Omental fat pad (tissue), 4 donors: ENCODE data around the gene CLSTN2. TPM values are rescaled to one million over a fixed set of nuclear protein-coding genes. Genes with fewer than 3 reads are reported as not detected.

ENCODE experiments used
- ATAC-seq: fragments of 150-250 bp; one replicate; pipeline ENCODE4 v1.9.1; 2016; ENCODE audit warnings: mild to moderate bottlenecking, moderate library complexity; ENCODE audit not compliant: low FRiP score
- DNase-seq: peaks from one replicate; pipeline ENCODE4 v3.0.0-alpha.2; 2019; ENCODE audit warnings: low spot score
- total RNA-seq, 4 donors: library from RNA; depleted of rRNA; stranded (reverse); fragments of >200 nt; gene quantifications; one replicate each; pipeline ENCODE4 v1.1.0, GENCODE V29; 2016
- TF ChIP-seq, protein P1 (sequence below), 3 donors: fragments of 450-650 bp; IDR thresholded peaks; one replicate each; pipeline ENCODE4 v1.5.1; 2016 to 2017; ENCODE audit warnings: antibody characterized with exemption in 3 of 3, mild to moderate bottlenecking in 3 of 3, moderate library complexity in 2 of 3

The CLSTN2 gene
- total RNA-seq, 4 donors from 2014 or later = 20.0 to 40.5 (median 37.8) TPM

DNA sequence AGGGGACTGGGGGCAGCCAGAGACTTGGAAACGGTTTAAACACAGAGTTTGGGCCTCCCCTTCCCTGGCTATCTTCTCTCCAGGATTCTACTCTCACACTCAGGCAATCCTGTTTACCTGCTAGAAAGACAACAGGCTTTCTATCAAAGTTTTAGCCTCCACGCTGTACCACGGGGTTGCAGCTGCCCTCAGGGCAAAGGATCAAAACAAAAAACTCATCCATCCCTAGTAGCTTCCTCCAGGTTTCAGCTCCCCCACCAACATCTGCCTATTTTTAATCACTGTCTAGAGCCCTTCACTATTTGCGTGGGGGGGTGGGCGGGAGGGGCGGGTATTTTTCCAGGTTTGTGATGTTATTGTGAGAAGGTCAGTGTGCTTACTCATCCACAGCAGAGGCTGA, 456.1 kb downstream of the CLSTN2 start:
- no peak for DNase-seq
- TF ChIP-seq, protein P1, sequence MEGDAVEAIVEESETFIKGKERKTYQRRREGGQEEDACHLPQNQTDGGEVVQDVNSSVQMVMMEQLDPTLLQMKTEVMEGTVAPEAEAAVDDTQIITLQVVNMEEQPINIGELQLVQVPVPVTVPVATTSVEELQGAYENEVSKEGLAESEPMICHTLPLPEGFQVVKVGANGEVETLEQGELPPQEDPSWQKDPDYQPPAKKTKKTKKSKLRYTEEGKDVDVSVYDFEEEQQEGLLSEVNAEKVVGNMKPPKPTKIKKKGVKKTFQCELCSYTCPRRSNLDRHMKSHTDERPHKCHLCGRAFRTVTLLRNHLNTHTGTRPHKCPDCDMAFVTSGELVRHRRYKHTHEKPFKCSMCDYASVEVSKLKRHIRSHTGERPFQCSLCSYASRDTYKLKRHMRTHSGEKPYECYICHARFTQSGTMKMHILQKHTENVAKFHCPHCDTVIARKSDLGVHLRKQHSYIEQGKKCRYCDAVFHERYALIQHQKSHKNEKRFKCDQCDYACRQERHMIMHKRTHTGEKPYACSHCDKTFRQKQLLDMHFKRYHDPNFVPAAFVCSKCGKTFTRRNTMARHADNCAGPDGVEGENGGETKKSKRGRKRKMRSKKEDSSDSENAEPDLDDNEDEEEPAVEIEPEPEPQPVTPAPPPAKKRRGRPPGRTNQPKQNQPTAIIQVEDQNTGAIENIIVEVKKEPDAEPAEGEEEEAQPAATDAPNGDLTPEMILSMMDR (IDR thresholded peaks at IDR 0.05) = no peak
- peak; percentile 25 for ATAC-seq

GRCh38 chr3:140394488-140395133, 459.6 kb downstream of the CLSTN2 start:
- DNase-seq = no peak
- TF ChIP-seq, protein P1 (IDR thresholded peaks at IDR 0.05) = no peak
- ATAC-seq = no peak

DNA sequence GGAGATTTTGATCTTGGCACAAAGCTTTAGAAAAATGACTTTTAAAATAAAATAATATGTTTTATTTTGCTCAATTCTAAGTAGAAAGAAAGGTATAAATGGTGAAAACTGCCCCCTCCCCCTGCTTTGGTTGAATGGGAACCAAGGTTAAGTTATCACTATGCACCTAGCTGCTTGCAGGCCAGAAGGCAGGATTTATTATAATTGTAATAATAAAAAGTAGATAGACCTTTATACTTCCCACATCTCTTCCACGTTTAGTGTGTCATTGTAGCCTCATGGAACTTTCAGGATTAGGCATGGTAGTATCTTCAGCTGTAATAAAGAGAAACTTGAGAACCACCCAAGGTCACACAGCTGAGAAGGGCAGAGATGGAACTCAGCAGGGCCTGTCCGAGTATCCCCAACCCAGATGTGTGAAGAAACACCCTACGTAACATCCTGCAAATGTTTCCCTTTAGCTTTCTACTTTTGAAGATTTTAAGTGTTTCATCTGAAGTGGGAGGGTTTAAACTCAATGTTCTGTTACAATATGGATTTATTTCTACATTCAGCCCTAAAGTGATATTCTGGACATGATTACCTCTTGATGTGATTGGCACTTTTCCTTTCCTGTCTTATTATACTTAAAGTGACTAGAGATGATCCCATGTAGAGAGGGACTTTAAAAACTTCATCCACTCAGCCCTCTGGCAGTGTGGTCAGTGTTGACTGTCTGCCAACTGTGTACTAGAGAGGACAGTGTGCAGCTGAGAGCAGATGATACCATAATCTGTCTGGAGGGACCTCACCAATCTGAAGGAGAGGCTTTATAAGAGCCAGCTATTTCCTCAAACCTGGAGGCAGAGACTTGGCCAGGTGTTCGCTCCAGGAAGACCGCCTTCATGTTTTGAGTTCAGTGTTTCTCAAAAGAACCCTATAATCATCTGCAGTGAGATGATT, 460.4 kb downstream of the CLSTN2 start:
- ATAC-seq (no peak), DNase-seq (no peak)
- TF ChIP-seq, protein P1 (IDR thresholded peaks at IDR 0.05) = no peak

DNA sequence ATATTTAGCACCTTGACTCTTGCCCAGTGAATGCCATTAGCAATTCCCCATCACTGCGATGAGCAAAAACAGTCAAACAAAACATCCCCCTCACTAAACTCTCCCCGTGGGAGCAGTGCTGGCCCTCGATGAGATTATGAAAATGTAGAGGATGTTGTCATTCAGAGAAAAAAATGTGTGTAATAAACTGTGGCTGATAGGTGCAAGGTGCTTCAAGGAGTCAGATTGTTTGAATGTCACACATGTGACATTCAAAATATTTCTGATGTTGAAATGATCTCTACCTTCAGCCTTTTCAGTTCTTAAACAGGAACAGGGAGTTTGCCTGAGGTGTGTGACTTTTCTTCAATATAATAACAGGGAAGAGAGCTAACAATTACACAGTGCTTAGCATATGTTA, 461.1 kb downstream of the CLSTN2 start:
- DNase-seq = no peak
- TF ChIP-seq, protein P1 (IDR thresholded peaks at IDR 0.05) = no peak
- no peak for ATAC-seq

DNA sequence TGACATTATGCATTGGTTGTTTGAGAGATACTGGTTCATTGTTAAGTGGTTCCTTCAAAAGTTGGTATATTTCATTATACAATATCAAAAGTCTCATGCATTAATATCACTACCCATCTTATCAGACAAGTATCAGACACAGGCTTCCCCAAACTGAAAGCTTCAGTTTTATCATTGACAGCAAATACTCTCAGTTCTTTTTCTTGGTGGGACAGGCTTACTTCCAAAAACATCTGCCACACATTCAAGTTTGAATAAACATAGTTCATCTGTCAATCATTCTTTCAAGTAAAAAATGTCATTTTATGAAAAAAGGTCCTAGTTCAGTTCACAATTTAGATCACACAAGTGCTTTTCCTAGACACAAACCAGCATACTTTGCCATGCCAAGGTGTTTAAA, 462.9 kb downstream of the CLSTN2 start:
- TF ChIP-seq, protein P1 (IDR thresholded peaks at IDR 0.05) = no peak
- DNase-seq = no peak

DNA sequence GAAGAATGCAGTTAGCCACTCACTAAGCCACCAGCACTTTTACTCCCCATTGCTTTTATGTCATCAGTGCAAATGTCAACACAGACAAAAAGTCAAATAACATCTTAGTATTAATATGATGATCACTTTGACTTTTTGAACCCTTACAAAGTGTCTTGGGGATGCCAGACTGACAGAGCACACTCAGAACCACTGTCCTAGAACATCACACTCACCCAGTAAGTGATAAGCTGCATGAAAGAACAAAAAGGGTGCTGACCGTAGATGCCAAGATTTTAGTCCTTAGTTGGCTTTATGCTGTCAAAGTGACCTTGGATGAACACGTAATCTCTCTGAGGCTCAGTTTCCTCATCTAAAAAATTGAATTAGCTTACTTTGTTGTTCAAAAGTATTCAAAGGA, 463.4 kb downstream of the CLSTN2 start:
- ATAC-seq = no peak
- TF ChIP-seq, protein P1 (IDR thresholded peaks at IDR 0.05) = no peak
- DNase-seq = no peak

More for the DNA sequence above, 462.9 kb downstream of the CLSTN2 start:
- ATAC-seq = no peak
